GM12864 (cell line): ENCODE results near the gene DPEP1.

Experiments used
- DNase-seq: peaks from one replicate; pipeline ENCODE4 v3.0.0-alpha.2; 2011; ENCODE audit warnings: low read depth
- H3K4me3 ChIP-seq: 2 replicates; pipeline ENCODE4 v1.5.1; 2011; ENCODE audit warnings: mild to moderate bottlenecking, low read depth, low read length, control low read depth
- CTCF ChIP-seq: IDR thresholded peaks from 2 replicates; pipeline ENCODE4 v1.5.1; 2011; ENCODE audit warnings: low read depth, mild to moderate bottlenecking, moderate library complexity, low read length, control low read depth, inconsistent platforms; ENCODE audit errors: missing control alignments

Gene DPEP1

GRCh38 chr16:89613231-89613953 lies at the start of gene DPEP1:
Gene DPEP1, plus strand, starts transcription at chr16:89613642. Its CDS starts 16,769 bp downstream, at chr16:89630411.
- TF ChIP-seq CTCF: no peak
- H3K4me3 ChIP-seq: no peak within 1 kb of the TSS
- DNase-seq: no peak

GRCh38 chr16:89564476-89565255 lies 48.8 kb upstream of the DPEP1 start:
- TF ChIP-seq CTCF: no peak
- DNase-seq: no peak
- no peak overlapping the region for H3K4me3 ChIP-seq

- DNase-seq: no peak
- no peak overlapping the region for H3K4me3 ChIP-seq
- TF ChIP-seq CTCF: no peak
These were observed 48.3 kb upstream of the DPEP1 start for GRCh38 chr16:89565256-89565505.

GRCh38 chr16:89565506-89566372 lies 47.7 kb upstream of the DPEP1 start:
- H3K4me3 ChIP-seq: no peak overlapping the region
- TF ChIP-seq CTCF: peak; percentile 74
- DNase-seq: no peak

- H3K4me3 ChIP-seq: no peak overlapping the region
- DNase-seq: no peak
- TF ChIP-seq CTCF: no peak
These were observed 45.5 kb upstream of the DPEP1 start for GRCh38 chr16:89567656-89568594.
